Esophagus muscularis mucosa (tissue), 4 donors: ENCODE measurements around the gene NF2. TPM values are rescaled to one million over a fixed set of nuclear protein-coding genes. Genes with fewer than 3 reads are reported as not detected.

Source experiments
- DNase-seq: peaks from one replicate; pipeline ENCODE4 v3.0.0-alpha.2; 2017; ENCODE audit errors: extremely low spot score
- H3K27ac ChIP-seq, 4 donors: fragments of 200-600 bp; sonication (generic); replicated peaks in 1 of 4; 1 replicate in 3 of 4; 2 replicates in 1 of 4; pipeline ENCODE4 v1.5.1; 2016 to 2019; ENCODE audit warnings: mild to moderate bottlenecking in 1 of 4
- H3K27me3 ChIP-seq, 4 donors: fragments of 200-600 bp; sonication (generic); one replicate each; pipeline versions ENCODE4 v1.5.1 to v1.6.0; 2016 to 2019
- H3K36me3 ChIP-seq, 4 donors: fragments of 200-600 bp; sonication (generic); one replicate each; pipeline ENCODE4 v1.5.1; 2016 to 2019
- H3K4me1 ChIP-seq, 4 donors: fragments of 200-600 bp; sonication (generic); one replicate each; pipeline ENCODE4 v1.5.1; 2016 to 2019
- H3K4me3 ChIP-seq, 4 donors: fragments of 200-600 bp; sonication (generic); 1 replicate in 2 of 4; 2 replicates in 2 of 4; pipeline ENCODE4 v1.5.1; 2016 to 2019; ENCODE audit warnings: mild to moderate bottlenecking in 4 of 4, moderate library complexity in 1 of 4
- H3K9me3 ChIP-seq, 4 donors: fragments of 200-600 bp; sonication (generic); 1 replicate in 3 of 4; 2 replicates in 1 of 4; pipeline ENCODE4 v1.5.1; 2016 to 2019
- CTCF ChIP-seq, 3 experiments: fragments of 200-600 bp in 2 of 3; fragments of 450-650 bp in 1 of 3; sonication (generic) in 2 of 3; IDR thresholded peaks; one replicate each; pipeline ENCODE4 v1.5.1; 2017 to 2019; ENCODE audit warnings: antibody characterized with exemption in 3 of 3, mild to moderate bottlenecking in 2 of 3, moderate library complexity in 1 of 3
- EP300 ChIP-seq: sonication (generic); formaldehyde crosslinking; IDR thresholded peaks from one replicate; pipeline ENCODE4 v1.6.1; 2017; ENCODE audit warnings: antibody characterized with exemption
- POLR2A ChIP-seq: fragments of 450-650 bp; IDR thresholded peaks from one replicate; pipeline ENCODE4 v1.6.1; 2017; ENCODE audit warnings: antibody characterized with exemption, moderate library complexity, mild to moderate bottlenecking, low read depth
- POLR2AphosphoS5 ChIP-seq, 2 donors: sonication (generic); formaldehyde crosslinking; IDR thresholded peaks; one replicate each; pipeline ENCODE4 v1.6.1; 2017; ENCODE audit warnings: antibody characterized with exemption in 2 of 2
- WGBS: methylation state at CpG from one replicate; pipeline ENCODE4 v1.1.5; 2018; 5-methylcytosine and 5-hydroxymethylcytosine counted together
- intact Hi-C: fragments of 100-400 bp; cut with DNase I; formaldehyde crosslinking; loops from one replicate; pipeline ENCODE4 v1.15.1; 2023
- total RNA-seq, 4 donors: library from RNA; depleted of rRNA; stranded (reverse); fragments of >200 nt; gene quantifications; one replicate each; pipeline versions ENCODE4 v1.1.0 to v1.2.1, GENCODE V29; 2016

The NF2 gene
- total RNA-seq, 4 donors from 2014 or later: 34.5 to 47.3 (median 42.0) TPM

- H3K27me3 ChIP-seq: no peaks in the 10 kb centered on the region
- no peak for DNase-seq
- no peaks in the 10 kb centered on the region for H3K9me3 ChIP-seq
- 86% methylated on average over 4 of the region's 4 CpGs for WGBS
- TF ChIP-seq CTCF (IDR thresholded peaks at IDR 0.05) (no peak), POLR2AphosphoS5 (IDR thresholded peaks at IDR 0.05) (no peak), EP300 (no peak), POLR2A (no peak)
- peaks cover 13 to 32% (median 27%) of the 10 kb centered on the region in 4 donors for H3K4me1 ChIP-seq
- no peaks in the 10 kb centered on the region for H3K36me3 ChIP-seq
- no peak overlapping the region for H3K27ac ChIP-seq
- no peak overlapping the region for H3K4me3 ChIP-seq
- intact Hi-C loops: no loop called here
Measured at GRCh38 chr22:29615705-29616327, 12.4 kb downstream of the NF2 start.

- no peaks in the 10 kb centered on the region for H3K27me3 ChIP-seq
- intact Hi-C loops: no loop called here
- H3K4me1 ChIP-seq: peaks cover 31 to 52% (median 48%) of the 10 kb centered on the region in 4 donors
- H3K36me3 ChIP-seq: no peaks in the 10 kb centered on the region
- no peaks in the 10 kb centered on the region for H3K9me3 ChIP-seq
- H3K27ac ChIP-seq: peak overlapping the region in 2 of 4 donors; percentile 7 to 24
- TF ChIP-seq POLR2AphosphoS5 (IDR thresholded peaks at IDR 0.05) (no peak), CTCF (IDR thresholded peaks at IDR 0.05) (no peak), POLR2A (no peak), EP300 (no peak)
- no peak overlapping the region for H3K4me3 ChIP-seq
- DNase-seq: no peak
- WGBS: 13% methylated on average over 2 of the region's 2 CpGs
Measured at GRCh38 chr22:29617922-29618629, 14.6 kb downstream of the NF2 start.

- 31% methylated on average over 5 of the region's 5 CpGs for WGBS
- peaks cover 43 to 83% (median 80%) of the 10 kb centered on the region in 4 donors for H3K4me1 ChIP-seq
- H3K4me3 ChIP-seq: no peak overlapping the region
- intact Hi-C loops: no loop called here
- no peaks in the 10 kb centered on the region for H3K36me3 ChIP-seq
- DNase-seq: no peak
- TF ChIP-seq POLR2A (no peak), POLR2AphosphoS5 (IDR thresholded peaks at IDR 0.05) (peak in 1 of 2 donors; percentile 46)
- H3K27me3 ChIP-seq: no peaks in the 10 kb centered on the region
- H3K27ac ChIP-seq: peak overlapping the region; percentile 13 to 69 (median 52)
- H3K9me3 ChIP-seq: no peaks in the 10 kb centered on the region
Measured at GRCh38 chr22:29621761-29622526, 18.5 kb downstream of the NF2 start.

- H3K4me3 ChIP-seq: no peak overlapping the region
- intact Hi-C loops: no loop called here
- no peaks in the 10 kb centered on the region for H3K27me3 ChIP-seq
- no peaks in the 10 kb centered on the region for H3K9me3 ChIP-seq
- H3K4me1 ChIP-seq: peaks cover 36 to 79% (median 70%) of the 10 kb centered on the region in 4 donors
- no peak overlapping the region for H3K27ac ChIP-seq
- H3K36me3 ChIP-seq: no peaks in the 10 kb centered on the region
- no peak for DNase-seq
- WGBS: 87% methylated on average over 6 of the region's 6 CpGs
- TF ChIP-seq POLR2A (no peak), CTCF (IDR thresholded peaks at IDR 0.05) (no peak), EP300 (no peak), POLR2AphosphoS5 (IDR thresholded peaks at IDR 0.05) (no peak)
Measured at GRCh38 chr22:29623059-29623458, 19.6 kb downstream of the NF2 start.

- DNase-seq: no peak
- H3K36me3 ChIP-seq: no peaks in the 10 kb centered on the region
- H3K4me3 ChIP-seq: no peak overlapping the region
- H3K4me1 ChIP-seq: peaks cover 30 to 73% (median 64%) of the 10 kb centered on the region in 4 donors
- TF ChIP-seq POLR2AphosphoS5 (IDR thresholded peaks at IDR 0.05): no peak
- no peak for TF ChIP-seq EP300
- no peak for TF ChIP-seq CTCF (IDR thresholded peaks at IDR 0.05)
- no peak for TF ChIP-seq POLR2A
- peak overlapping the region in 2 of 4 donors; percentile 7 to 25 for H3K27ac ChIP-seq
- no peaks in the 10 kb centered on the region for H3K27me3 ChIP-seq
- intact Hi-C loops: no loop called here
- H3K9me3 ChIP-seq: no peaks in the 10 kb centered on the region
- 72% methylated on average over 6 of the region's 6 CpGs for WGBS
Measured at GRCh38 chr22:29623553-29624169, 20.2 kb downstream of the NF2 start.
